Endometrial microvascular endothelial cells (primary cell): ENCODE data around the gene UGT1A5. TPM values are rescaled to one million over a fixed set of nuclear protein-coding genes. Genes with fewer than 3 reads are reported as not detected.

ENCODE experiments used
- in situ Hi-C: cut with HindIII; loops from 2 replicates; pipeline ENCODE4 v1.10.0; 2017; ENCODE audit warnings: low sequenced_read_pairs, low pct_unique_long_range_greater_than_20kb; ENCODE audit errors: inconsistent ontology term
- total RNA-seq: library from RNA; depleted of rRNA; stranded (reverse); fragments of >200 nt; gene quantifications from one replicate; pipeline ENCODE4 v1.2.3, GENCODE V29; 2015; ENCODE audit errors: inconsistent ontology term

UGT1A5 gene
- total RNA-seq, 1 donor from 2014 or later = not detected

DNA sequence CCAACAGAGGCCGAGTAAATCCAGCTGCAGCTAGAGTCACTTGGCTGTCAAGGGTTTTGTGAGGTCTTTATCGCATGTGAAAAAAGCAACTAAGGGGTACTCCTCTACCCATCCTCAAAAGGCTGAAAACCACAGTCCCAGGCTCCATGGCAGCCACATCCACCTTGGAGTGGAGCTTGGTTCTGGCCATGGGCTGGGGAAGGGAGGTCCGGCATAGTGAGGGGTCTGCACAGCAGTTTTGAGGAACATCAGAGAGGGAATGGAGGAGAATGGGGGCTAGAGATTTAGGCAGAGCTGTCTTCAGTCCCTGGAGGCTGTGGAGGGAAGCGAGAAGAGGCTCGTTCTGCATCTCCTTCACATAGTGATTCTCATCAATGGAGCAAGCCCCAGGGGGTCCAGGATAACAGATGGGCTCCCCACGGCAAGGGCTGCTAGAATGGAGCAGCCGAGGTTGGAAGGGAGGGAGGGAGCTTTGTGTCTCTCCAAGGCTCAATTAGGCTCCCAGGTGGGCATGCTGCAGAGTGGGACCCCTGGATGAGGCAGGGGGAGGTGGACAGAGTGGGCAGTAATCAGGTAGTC is 86.5 kb downstream of the UGT1A5 start:
- in situ Hi-C loops = no loop called here

DNA sequence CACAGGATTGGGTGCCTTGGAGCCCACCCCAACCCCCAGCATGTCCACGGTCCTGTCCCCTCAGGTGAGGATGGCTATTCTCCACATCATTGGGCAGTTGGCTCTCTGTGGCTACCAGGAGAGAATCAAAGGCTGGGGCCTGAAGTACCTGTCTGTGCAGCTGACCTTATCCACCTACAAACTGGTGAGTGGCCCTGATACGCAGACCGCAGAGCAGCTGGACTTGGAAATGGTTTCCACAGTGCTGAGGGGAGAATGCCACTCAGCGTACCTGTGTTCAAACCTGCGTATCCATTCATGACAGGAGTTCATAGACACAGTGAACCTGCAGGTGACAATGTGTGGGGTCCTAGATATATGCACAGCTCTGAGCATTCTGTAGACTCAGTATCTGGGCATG is 87.0 kb downstream of the UGT1A5 start:
- in situ Hi-C loops = no loop called here

- in situ Hi-C loops = no loop called here
These were observed 87.5 kb downstream of the UGT1A5 start for GRCh38 chr2:233800208-233800607.

- in situ Hi-C loops = no loop called here
These were observed 88.8 kb downstream of the UGT1A5 start for GRCh38 chr2:233801357-233802131.

DNA sequence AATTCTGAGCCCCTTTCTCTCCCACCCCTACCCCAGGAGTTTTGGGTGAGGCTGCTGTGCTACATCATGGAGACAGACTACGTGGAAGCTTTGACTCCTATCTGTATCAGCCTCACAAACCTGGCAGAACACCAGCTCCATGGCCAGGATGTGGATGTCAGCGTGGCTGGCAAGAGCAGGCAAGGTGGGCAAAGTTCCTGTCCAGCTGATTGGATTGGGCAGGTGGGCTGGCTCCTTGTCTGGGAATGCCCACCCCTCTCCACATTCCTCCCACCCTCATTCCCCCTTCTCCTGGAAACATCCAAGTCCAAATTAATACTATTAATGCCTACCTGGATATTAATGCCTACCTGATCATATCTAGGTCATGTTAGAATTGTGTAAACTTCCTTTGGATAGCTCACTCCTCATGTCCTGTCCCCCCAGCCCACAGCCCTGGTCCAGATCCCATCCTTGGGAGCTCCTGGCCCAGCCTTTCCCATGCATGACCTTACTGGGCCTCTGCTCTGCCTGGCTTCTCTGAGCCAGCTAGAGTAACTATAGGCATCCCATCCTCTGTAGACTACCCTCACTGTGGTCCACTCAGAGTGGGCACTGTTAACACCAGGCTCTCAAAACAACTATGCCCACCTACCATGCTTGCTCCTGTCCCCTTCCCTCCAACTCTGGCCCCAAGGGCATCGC is 89.6 kb downstream of the UGT1A5 start:
- in situ Hi-C loops = no loop called here

DNA sequence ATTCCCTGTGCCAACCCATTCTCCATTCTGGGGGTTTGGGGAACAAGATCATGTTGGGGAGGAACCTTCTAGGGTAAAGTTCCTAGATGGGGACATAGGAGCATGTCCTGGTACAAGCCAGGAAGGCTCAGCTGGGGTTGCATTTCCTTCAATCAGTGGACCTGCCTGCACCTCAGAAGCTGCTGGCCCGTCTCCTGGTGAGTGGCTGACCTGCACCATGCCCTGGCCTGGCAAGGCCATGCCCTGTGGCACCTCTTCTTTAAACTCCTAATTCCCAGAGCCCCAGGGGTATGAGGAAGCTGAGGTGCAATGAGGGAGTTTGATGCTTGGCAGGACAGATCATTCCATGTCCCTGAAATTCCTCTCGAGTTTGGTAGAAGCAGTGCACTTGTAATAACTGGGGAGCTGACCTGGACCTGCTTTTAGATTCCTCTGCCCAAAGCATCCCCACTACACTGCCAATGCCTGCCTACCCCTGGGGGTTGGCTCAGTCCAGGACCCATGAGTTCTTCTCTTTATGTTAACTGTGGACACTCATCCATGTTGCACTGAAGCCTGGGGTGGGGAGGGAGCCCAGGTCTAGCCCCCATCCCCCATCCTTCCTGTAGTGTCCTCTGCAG is 90.7 kb downstream of the UGT1A5 start:
- in situ Hi-C loops = no loop called here

DNA sequence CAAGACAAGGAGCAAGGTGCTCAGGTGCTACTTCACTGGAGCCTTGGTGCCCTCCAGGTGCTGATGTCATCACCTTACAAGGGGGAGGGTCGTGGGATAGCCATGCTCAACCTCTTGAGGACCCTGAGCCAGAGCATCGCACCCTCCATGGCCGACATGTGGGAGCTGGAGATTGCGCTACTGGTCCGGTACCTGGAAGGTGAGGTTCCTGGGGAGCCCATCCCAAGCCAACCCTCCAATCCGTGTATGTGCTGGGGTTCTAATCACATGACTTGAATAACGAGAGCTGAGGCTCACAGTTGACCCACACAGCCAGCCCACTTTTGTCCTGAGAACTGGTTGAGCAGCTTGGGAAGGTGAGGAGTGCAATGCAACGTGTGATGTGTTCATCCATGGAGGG is 91.3 kb downstream of the UGT1A5 start:
- in situ Hi-C loops = no loop called here

- in situ Hi-C loops = no loop called here
These were observed 94.6 kb downstream of the UGT1A5 start for GRCh38 chr2:233807215-233807865.

DNA sequence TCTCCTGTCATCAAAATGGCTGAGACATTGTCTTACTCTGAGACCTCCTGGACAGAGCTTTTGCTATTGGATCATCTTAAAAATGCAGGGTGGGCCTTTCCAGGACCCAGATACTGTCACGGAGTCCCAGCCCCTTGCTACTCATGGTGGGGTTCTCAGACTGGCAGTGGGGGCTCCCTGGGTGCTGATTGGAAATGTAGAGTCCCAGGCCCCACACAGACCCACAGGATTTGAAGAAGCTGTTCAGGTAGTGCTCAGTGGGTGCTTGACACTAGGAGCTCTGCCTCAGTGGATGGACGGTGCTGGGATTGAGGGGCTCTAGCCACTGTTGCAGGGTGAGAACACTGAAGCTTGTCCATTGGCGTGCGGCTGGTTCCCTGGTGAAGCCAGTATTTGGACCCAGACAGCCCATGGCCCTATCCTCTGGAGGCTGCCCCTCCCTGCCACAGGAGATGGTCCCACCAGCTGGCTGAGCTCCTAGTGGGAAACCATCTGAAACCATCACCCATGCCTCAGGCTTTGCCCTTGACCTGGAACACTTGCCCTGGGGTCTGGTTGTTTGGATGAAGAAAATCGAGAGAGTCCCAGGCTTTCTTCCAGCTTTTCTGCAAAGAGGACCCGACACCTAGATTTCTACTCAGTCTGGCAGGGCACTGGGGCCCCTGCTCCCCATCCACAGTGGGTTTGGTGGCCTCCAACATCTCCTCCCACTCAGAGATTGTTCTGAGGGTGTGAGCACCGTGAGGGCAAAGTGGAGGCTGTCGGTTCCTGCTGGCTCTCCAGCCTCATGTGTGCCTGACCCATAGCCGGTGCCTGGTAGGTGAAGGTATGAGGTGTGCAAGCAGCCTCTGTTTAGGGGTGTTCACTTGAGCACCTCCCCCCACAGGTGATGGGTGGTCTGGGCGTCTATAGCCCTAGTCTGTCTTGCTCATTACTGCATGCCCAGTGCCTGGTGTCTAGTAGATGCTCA is 95.5 kb downstream of the UGT1A5 start:
- in situ Hi-C loops = no loop called here

DNA sequence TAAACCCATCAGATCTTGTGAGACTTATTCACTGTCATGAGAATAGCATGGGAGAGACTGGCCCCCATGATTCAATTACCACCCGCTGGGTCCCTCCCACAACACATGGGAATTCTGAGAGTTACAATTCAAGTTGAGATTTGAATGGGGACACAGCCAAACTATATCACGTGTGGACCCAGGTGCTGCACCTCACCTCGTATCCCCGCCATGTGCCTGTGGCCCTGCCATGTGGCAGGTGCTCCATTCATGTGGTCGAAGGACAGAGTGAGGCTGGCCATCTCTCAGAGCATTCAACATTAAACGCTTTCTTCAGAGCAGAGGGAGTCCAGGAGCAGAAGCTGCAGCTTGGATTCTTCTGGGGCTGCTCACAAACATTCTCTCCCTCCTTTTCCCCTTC is 97.7 kb downstream of the UGT1A5 start:
- in situ Hi-C loops = no loop called here

DNA sequence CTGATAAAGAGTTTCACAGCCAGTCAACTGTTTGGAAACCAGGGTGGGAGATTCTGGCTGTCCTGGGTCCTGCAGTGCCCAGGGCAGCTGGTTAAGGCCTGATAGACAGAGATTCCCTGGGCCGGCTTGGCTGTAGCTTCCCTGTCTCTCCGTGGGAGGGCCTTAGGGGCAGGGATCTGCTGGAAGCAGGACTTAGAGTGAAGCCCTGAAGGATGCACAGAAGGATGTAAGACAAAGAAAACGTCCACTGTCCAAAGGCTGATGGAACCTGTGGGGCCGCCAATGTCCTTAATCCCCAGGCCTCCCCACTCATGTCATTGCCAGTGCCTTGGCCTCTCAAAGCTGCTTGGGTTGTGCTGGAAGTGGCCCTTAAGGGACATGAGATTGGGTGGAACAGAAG is 98.4 kb downstream of the UGT1A5 start:
- in situ Hi-C loops = no loop called here

- in situ Hi-C loops = no loop called here
These were observed 99.0 kb downstream of the UGT1A5 start for GRCh38 chr2:233811732-233812131.

GRCh38 chr2:233813236-233814055 is 100.7 kb downstream of the UGT1A5 start:
- in situ Hi-C loops = no loop called here

DNA sequence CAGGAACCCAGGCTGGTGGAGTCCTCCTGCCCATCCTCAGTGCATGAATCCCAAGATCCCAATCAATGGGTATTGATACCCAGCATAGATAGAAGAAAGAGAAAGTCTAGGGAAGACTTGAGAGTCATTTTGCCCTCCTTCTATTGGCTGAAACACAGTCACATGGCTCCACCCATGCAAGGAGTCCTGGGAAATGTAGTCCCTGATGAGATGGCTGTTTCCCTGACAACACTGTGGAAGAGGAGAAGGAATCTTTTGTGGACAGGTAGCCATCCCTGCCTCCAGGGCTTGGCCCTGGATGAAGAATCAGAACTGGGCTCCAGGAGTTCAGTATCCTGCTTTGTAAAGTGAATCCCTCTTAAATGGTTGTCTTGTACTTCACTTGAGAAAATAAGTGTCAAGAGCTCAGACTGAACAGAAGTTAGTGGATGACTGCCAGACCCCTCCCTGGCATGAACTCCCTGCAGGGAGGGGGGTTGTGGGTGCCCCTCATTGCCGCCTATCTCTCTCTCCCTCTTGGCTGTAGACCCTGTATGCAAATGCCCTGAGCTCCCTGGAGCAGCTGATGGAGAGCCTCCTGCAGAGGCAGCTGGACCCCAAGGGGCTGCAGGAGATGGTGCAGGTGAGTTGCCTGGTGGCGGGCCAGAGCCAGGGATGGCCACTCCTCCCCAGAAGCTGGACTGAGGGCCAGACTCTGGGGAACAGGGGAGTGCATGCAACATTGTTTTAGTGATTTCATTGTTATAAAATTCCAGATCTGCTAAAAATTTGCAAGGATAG is 101.5 kb downstream of the UGT1A5 start:
- in situ Hi-C loops = no loop called here

GRCh38 chr2:233815861-233816260 is 103.2 kb downstream of the UGT1A5 start:
- in situ Hi-C loops = no loop called here

DNA sequence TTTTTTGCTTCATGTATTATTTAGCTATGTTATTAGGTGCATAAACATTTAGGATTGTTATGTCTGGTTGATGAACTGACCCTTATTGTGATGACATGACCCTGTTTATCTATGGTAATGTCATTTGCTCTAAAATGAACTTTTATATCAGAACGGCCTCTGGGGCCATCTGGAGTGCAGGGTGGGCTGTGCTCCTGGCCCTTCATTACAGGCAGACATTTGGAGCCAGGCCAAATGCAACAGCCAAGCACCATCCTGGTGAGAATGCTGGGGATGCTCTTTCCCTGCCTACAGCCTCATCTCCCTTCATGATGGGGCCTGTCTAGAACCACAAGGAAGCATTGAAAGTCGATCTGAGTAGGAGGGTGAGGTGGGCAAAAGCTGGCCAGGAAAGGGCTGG is 103.6 kb downstream of the UGT1A5 start:
- in situ Hi-C loops = no loop called here

DNA sequence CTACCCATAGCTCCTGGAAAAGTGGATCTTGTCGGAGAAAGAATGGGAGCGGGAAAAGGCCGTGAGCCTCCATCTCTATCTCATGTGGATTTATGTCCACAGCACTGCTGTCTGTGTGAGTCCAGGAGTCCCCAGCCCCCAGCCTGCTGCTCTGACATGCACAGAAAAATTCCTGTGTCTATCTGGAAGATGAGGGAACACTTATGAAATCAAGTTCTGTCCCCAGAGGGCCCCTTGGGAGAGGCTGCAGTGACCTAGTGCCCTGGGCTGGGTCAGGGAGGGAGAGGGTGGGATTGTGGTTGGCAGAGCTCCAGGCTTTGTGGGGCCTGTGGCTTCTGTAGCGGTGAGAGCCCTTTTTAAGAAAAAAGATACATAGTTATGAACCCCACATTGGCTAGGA is 104.1 kb downstream of the UGT1A5 start:
- in situ Hi-C loops = no loop called here
